ENCODE results near the gene LRFN2.

The LRFN2 gene

GRCh38 chr6:40569162-40569910 is 17.8 kb downstream of the LRFN2 start:
- no peak for TF ChIP-seq CTCF (IDR thresholded peaks at IDR 0.05; ENCODE audit: borderline replicate concordance, control extremely low read depth, extremely low read depth, insufficient read depth, missing control alignments)
- DNase-seq (ENCODE audit: low spot score) = no peak
- in situ Hi-C loops (cut with MboI; ENCODE audit: low sequenced_read_pairs, unreplicated experiment) = no loop called here

- DNase-seq (ENCODE audit: low spot score) = no peak
- in situ Hi-C loops (cut with MboI; ENCODE audit: low sequenced_read_pairs, unreplicated experiment) = no loop called here
- no peak for TF ChIP-seq CTCF (IDR thresholded peaks at IDR 0.05; ENCODE audit: borderline replicate concordance, control extremely low read depth, extremely low read depth, insufficient read depth, missing control alignments)
Measured at GRCh38 chr6:40568062-40568708, 19.0 kb downstream of the LRFN2 start.

- no peak for DNase-seq (ENCODE audit: low spot score)
- in situ Hi-C loops (cut with MboI; ENCODE audit: low sequenced_read_pairs, unreplicated experiment) = no loop called here
- no peak for TF ChIP-seq CTCF (IDR thresholded peaks at IDR 0.05; ENCODE audit: borderline replicate concordance, control extremely low read depth, extremely low read depth, insufficient read depth, missing control alignments)
Measured at GRCh38 chr6:40563111-40563510, 24.1 kb downstream of the LRFN2 start.

- DNase-seq (ENCODE audit: low spot score) = no peak
- in situ Hi-C loops (cut with MboI; ENCODE audit: low sequenced_read_pairs, unreplicated experiment) = no loop called here
- TF ChIP-seq CTCF (IDR thresholded peaks at IDR 0.05; ENCODE audit: borderline replicate concordance, control extremely low read depth, extremely low read depth, insufficient read depth, missing control alignments) = no peak
Measured at GRCh38 chr6:40559056-40559455, 28.1 kb downstream of the LRFN2 start.

- in situ Hi-C loops (cut with MboI; ENCODE audit: low sequenced_read_pairs, unreplicated experiment) = no loop called here
- DNase-seq (ENCODE audit: low spot score) = no peak
- TF ChIP-seq CTCF (IDR thresholded peaks at IDR 0.05; ENCODE audit: borderline replicate concordance, control extremely low read depth, extremely low read depth, insufficient read depth, missing control alignments) = no peak
Measured at GRCh38 chr6:40558102-40558501, 29.1 kb downstream of the LRFN2 start.

GRCh38 chr6:40556881-40557280 is 30.3 kb downstream of the LRFN2 start:
- DNase-seq (ENCODE audit: low spot score) = no peak
- no peak for TF ChIP-seq CTCF (IDR thresholded peaks at IDR 0.05; ENCODE audit: borderline replicate concordance, control extremely low read depth, extremely low read depth, insufficient read depth, missing control alignments)
- in situ Hi-C loops (cut with MboI; ENCODE audit: low sequenced_read_pairs, unreplicated experiment) = no loop called here
